Uterus (tissue), 2 donors: ENCODE data around the gene EDEM3.

Source experiments
- POLR2A ChIP-seq, 2 donors: fragments of 450-650 bp; IDR thresholded peaks; one replicate each; pipeline ENCODE4 v1.6.1; 2016; ENCODE audit warnings: antibody characterized with exemption in 2 of 2, mild to moderate bottlenecking in 1 of 2, moderate library complexity in 1 of 2
- TF ChIP-seq, protein P1 (sequence below), 4 experiments: fragments of 200-600 bp in 2 of 4; fragments of 450-650 bp in 2 of 4; sonication (generic) in 2 of 4; IDR thresholded peaks; one replicate each; pipeline ENCODE4 v1.5.1; 2016 to 2019; ENCODE audit warnings: antibody characterized with exemption in 4 of 4, mild to moderate bottlenecking in 2 of 4, moderate library complexity in 1 of 4

DNA sequence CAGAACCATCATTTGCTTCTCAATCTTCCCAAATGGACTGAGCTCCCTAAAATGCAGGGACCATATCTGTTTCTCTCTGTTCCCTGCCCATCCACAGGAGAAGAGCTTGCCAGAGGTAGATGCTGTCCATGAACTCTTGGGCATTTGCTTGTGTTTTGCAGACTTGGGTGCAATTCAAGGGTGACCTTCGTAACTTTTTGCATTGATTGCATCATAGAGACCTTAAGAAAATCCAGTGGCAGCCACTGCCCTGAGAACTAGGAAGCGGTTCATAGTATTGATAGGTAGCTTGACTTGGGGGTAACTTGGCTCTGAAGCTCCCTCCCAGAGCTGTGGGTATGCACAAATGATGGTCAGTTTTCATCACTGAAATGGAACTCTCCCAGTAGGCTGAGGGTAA lies 34.3 kb upstream of the EDEM3 start:
- TF ChIP-seq, protein P1, sequence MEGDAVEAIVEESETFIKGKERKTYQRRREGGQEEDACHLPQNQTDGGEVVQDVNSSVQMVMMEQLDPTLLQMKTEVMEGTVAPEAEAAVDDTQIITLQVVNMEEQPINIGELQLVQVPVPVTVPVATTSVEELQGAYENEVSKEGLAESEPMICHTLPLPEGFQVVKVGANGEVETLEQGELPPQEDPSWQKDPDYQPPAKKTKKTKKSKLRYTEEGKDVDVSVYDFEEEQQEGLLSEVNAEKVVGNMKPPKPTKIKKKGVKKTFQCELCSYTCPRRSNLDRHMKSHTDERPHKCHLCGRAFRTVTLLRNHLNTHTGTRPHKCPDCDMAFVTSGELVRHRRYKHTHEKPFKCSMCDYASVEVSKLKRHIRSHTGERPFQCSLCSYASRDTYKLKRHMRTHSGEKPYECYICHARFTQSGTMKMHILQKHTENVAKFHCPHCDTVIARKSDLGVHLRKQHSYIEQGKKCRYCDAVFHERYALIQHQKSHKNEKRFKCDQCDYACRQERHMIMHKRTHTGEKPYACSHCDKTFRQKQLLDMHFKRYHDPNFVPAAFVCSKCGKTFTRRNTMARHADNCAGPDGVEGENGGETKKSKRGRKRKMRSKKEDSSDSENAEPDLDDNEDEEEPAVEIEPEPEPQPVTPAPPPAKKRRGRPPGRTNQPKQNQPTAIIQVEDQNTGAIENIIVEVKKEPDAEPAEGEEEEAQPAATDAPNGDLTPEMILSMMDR (IDR thresholded peaks at IDR 0.05): no peak
- TF ChIP-seq POLR2A (IDR thresholded peaks at IDR 0.05): no peak
